Mammary epithelial cell (primary cell): ENCODE data around the gene LRIT2.

Source experiments
- EZH2 ChIP-seq: IDR thresholded peaks from 2 replicates; pipeline ENCODE4 v1.6.1; 2012; ENCODE audit warnings: low read length, inconsistent platforms, borderline replicate concordance
- TF ChIP-seq, protein P1 (sequence below), 2 donors: IDR thresholded peaks in 1 of 2; conservative IDR thresholded peaks in 1 of 2; 2 replicates each; pipeline ENCODE4 v1.5.1; 2011 to 2012; ENCODE audit warnings: inconsistent platforms in 2 of 2, low read length in 2 of 2, mild to moderate bottlenecking in 2 of 2, control low read depth in 1 of 2, low read depth in 1 of 2; ENCODE audit not compliant: insufficient read depth in 1 of 2; ENCODE audit errors: extremely low read depth in 1 of 2

DNA sequence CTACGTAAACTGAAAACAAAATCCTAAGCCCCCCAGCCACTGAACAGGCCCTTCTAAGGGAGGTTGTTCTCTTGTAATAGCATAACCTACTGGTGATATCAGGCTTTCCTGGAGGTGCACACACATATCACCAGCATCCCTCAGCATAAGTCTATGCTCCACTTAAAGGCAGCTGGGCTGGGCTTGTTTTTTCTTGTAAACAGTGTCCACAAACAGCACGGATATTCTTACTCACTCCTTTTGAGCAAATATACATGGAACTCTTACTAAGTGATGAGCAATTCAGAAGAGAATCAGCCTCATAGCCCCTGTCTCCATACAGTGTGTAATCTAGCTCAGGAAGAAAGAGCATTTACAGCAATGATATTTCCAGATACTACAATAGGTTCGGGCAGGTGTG is 13.6 kb upstream of the LRIT2 start:
- TF ChIP-seq EZH2: no peak
- TF ChIP-seq, protein P1, sequence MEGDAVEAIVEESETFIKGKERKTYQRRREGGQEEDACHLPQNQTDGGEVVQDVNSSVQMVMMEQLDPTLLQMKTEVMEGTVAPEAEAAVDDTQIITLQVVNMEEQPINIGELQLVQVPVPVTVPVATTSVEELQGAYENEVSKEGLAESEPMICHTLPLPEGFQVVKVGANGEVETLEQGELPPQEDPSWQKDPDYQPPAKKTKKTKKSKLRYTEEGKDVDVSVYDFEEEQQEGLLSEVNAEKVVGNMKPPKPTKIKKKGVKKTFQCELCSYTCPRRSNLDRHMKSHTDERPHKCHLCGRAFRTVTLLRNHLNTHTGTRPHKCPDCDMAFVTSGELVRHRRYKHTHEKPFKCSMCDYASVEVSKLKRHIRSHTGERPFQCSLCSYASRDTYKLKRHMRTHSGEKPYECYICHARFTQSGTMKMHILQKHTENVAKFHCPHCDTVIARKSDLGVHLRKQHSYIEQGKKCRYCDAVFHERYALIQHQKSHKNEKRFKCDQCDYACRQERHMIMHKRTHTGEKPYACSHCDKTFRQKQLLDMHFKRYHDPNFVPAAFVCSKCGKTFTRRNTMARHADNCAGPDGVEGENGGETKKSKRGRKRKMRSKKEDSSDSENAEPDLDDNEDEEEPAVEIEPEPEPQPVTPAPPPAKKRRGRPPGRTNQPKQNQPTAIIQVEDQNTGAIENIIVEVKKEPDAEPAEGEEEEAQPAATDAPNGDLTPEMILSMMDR (conservative IDR thresholded peaks at IDR 0.05 in 1 of 2, IDR thresholded peaks at IDR 0.05 in 1 of 2; ENCODE audit: extremely low read depth in 1 of 2, insufficient read depth in 1 of 2, low read depth in 1 of 2, low read length in 2 of 2): no peak
